Nephron (organoid): Measurements from ENCODE around the gene ZNF618.

Experiments used
- H3K27ac Mint-ChIP-seq, 3 experiments: 2 replicates each; pipeline ENCODE4 v1.8.0; 2020; ENCODE audit warnings: mixed read lengths in 3 of 3, mild to moderate bottlenecking in 2 of 3, moderate library complexity in 1 of 3
- H3K27me3 Mint-ChIP-seq: 2 replicates; pipeline ENCODE4 v1.8.0; 2021; ENCODE audit warnings: low read depth, mild to moderate bottlenecking, moderate library complexity, mixed read lengths
- H3K36me3 Mint-ChIP-seq: 2 replicates; pipeline ENCODE4 v1.8.0; 2020; ENCODE audit warnings: low read depth, mixed read lengths
- H3K4me1 Mint-ChIP-seq: 2 replicates; pipeline ENCODE4 v1.8.0; 2020; ENCODE audit warnings: mixed read lengths
- H3K4me3 Mint-ChIP-seq, 3 experiments: 2 replicates each; pipeline ENCODE4 v1.8.0; 2020; ENCODE audit warnings: mild to moderate bottlenecking in 3 of 3, mixed read lengths in 3 of 3, moderate library complexity in 2 of 3
- H3K9me3 Mint-ChIP-seq: 2 replicates; pipeline ENCODE4 v1.8.0; 2020; ENCODE audit warnings: mixed read lengths
- TF ChIP-seq, protein P1 (sequence below), 3 experiments: fragments of 200-600 bp; sonication (generic); IDR thresholded peaks; one replicate each; pipeline ENCODE4 v1.5.0; 2021; ENCODE audit warnings: antibody characterized with exemption in 3 of 3; ENCODE audit not compliant: unreplicated experiment in 3 of 3

Gene ZNF618

DNA sequence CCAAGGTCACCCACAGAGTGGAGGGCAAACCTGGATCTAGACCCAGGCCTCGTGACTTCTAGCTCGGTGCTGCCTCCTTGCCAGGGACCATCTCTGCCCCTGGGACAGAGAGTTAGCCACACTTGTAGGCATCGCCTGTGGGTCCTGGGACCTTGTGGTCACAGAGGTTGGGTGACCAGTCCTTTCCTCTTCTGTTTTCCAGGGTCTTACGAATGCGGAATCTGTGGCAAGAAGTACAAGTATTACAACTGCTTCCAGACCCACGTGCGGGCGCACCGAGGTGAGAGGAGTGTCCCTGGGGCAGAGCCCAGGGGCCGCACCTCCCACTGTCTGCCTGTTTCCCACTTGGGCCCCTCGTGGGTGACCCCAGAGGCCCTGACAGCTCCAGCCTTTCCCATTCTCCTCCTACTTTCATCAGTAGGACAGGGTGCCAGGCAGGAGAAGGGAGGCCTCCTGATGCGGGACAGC is 125.7 kb downstream of the ZNF618 start:
- TF ChIP-seq, protein P1, sequence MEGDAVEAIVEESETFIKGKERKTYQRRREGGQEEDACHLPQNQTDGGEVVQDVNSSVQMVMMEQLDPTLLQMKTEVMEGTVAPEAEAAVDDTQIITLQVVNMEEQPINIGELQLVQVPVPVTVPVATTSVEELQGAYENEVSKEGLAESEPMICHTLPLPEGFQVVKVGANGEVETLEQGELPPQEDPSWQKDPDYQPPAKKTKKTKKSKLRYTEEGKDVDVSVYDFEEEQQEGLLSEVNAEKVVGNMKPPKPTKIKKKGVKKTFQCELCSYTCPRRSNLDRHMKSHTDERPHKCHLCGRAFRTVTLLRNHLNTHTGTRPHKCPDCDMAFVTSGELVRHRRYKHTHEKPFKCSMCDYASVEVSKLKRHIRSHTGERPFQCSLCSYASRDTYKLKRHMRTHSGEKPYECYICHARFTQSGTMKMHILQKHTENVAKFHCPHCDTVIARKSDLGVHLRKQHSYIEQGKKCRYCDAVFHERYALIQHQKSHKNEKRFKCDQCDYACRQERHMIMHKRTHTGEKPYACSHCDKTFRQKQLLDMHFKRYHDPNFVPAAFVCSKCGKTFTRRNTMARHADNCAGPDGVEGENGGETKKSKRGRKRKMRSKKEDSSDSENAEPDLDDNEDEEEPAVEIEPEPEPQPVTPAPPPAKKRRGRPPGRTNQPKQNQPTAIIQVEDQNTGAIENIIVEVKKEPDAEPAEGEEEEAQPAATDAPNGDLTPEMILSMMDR (IDR thresholded peaks at IDR 0.05; ENCODE audit: unreplicated experiment in 3 of 3): no peak
- no peaks in the 10 kb centered on the region for H3K27me3 Mint-ChIP-seq
- H3K4me1 Mint-ChIP-seq: peaks cover 36% of the 10 kb centered on the region
- peaks cover 55% of the 10 kb centered on the region for H3K36me3 Mint-ChIP-seq
- H3K27ac Mint-ChIP-seq: no peak overlapping the region
- H3K4me3 Mint-ChIP-seq: no peak overlapping the region
- H3K9me3 Mint-ChIP-seq: no peaks in the 10 kb centered on the region

DNA sequence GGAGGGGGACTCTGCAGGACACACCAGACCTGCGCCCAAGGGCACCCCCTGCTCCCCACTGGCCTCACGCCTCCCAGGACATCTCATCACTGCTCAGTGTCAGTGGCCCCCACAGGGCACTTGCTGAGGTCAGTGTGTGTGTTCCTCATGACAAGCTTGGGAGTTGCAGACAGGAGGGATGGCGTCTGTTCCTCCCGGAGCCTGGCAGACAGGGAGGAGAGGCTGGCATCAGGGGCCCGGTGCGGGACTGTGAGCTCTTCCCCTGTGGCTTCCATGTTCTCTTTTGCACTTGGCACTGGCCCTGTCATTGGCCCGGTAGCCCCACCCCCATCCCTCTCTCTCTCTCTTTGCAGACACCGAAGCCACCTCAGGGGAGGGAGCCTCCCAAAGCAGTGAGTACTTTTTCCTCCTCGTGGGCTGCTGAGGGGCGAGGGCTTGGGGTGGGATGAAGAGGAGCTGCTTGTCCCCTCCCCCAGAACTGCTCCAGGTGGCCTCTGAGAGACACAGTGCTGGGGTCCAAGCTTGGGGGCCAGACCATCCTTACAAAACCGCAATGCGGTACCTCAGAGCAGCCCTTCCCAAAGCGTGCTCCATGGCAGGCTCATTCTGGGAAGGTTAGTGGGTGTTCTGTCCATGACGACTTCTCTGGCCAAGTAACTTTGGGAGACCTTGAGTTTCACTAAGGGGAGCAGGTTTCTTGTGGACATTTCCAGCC is 126.3 kb downstream of the ZNF618 start:
- TF ChIP-seq, protein P1 (IDR thresholded peaks at IDR 0.05; ENCODE audit: unreplicated experiment in 3 of 3): no peak
- Mint-ChIP-seq H3K4me3 (no peak overlapping the region), H3K27ac (no peak overlapping the region), H3K4me1 (peaks cover 34% of the 10 kb centered on the region), H3K9me3 (no peaks in the 10 kb centered on the region), H3K27me3 (no peaks in the 10 kb centered on the region), H3K36me3 (peaks cover 59% of the 10 kb centered on the region)

DNA sequence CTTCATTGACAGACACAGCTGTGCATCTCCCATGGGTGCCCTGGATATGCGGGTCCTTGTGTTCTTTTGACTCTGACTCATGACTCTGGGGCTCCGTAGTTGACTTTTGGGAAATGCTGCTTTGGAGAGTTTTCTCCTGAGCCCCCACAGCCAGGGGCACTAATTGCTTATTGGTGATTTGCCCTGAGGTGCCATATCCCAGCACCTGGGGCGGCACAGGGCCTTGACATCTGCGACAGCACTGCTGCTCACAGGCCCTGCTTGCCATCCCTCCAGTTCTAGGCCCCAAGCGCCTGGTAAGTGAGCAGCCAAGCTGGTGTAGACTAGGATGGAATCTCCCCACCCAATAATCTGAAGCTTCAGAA is 126.9 kb downstream of the ZNF618 start:
- Mint-ChIP-seq H3K9me3 (no peaks in the 10 kb centered on the region), H3K4me1 (peaks cover 34% of the 10 kb centered on the region)
- TF ChIP-seq, protein P1 (IDR thresholded peaks at IDR 0.05; ENCODE audit: unreplicated experiment in 3 of 3): no peak

DNA sequence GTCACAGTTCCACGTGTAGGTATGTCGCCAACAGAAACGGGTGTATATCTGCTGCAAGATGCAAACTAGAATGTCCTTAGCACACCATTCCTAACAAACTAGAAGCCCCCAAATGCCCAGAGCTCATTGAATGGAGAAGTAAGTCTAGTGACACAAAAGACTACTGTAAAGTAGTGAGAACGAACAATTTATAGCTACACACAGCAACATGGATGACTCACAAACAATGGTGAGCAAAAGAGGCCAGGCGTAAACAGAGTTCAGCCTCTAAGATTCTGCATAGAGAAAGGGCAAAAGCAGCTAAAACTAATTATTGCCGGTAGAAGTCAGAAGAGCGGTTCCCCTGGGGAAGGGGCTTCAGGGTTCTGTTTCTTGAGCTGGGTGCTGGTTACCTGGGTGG is 127.2 kb downstream of the ZNF618 start:
- peaks cover 31% of the 10 kb centered on the region for H3K4me1 Mint-ChIP-seq
- TF ChIP-seq, protein P1 (IDR thresholded peaks at IDR 0.05; ENCODE audit: unreplicated experiment in 3 of 3): no peak
- H3K27ac Mint-ChIP-seq: peak overlapping the region in 1 of 3 experiments; percentile 0
- no peaks in the 10 kb centered on the region for H3K27me3 Mint-ChIP-seq
- H3K9me3 Mint-ChIP-seq: no peaks in the 10 kb centered on the region
- H3K36me3 Mint-ChIP-seq: peaks cover 64% of the 10 kb centered on the region
- H3K4me3 Mint-ChIP-seq: no peak overlapping the region

More for the DNA sequence above, 126.9 kb downstream of the ZNF618 start:
- Mint-ChIP-seq H3K36me3 (peaks cover 64% of the 10 kb centered on the region), H3K27ac (no peak overlapping the region), H3K4me3 (no peak overlapping the region), H3K27me3 (no peaks in the 10 kb centered on the region)

DNA sequence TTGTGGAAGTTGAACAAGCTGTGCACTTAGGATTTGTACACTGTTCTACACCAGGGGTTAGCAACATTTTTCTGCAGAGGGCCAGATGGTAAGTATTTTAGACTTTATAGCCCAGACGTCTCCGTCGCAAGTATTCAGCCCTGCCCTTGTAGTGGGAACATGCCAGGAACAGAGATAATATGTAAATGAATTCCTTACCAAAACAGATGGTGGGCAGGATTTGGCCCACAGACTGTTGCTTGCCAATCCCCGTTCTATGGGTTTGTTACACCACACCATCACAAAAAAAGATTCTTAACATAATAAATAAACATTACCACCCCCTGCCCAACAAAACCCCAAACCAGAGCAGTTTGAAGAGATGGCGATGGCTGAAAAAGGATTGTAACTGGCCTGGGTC is 127.6 kb downstream of the ZNF618 start:
- Mint-ChIP-seq H3K27ac (peak overlapping the region in 1 of 3 experiments; percentile 0), H3K4me3 (no peak overlapping the region), H3K36me3 (peaks cover 67% of the 10 kb centered on the region), H3K4me1 (peaks cover 30% of the 10 kb centered on the region), H3K9me3 (no peaks in the 10 kb centered on the region), H3K27me3 (no peaks in the 10 kb centered on the region)
- TF ChIP-seq, protein P1 (IDR thresholded peaks at IDR 0.05; ENCODE audit: unreplicated experiment in 3 of 3): no peak

DNA sequence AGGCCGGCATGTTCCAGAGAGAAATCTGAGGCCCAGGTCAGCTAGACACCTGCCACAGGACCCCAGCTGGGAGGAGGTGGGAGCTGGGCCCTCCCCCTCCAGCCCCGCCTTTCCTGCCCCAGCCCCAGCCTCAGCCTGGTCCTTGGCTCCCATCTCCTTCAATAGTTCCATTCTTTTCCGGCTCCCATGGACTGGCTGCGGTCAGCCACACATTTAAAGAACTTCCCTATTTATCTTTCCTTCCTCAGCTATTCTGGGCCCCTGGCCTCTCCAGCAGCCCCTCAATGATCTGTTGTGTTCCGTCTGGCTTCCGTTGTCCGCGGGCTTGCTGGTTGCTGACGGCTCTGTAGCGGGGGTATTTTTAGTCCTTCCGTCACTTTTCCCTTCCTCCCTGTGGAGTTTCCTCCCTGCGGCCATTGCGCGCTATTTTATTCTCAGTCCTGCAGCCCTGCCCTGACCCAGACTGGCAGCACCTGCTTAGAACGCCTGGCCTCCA is 128.2 kb downstream of the ZNF618 start:
- Mint-ChIP-seq H3K27me3 (no peaks in the 10 kb centered on the region), H3K4me1 (peaks cover 30% of the 10 kb centered on the region)
- TF ChIP-seq, protein P1 (IDR thresholded peaks at IDR 0.05; ENCODE audit: unreplicated experiment in 3 of 3): no peak

More for the DNA sequence above, 128.2 kb downstream of the ZNF618 start:
- H3K9me3 Mint-ChIP-seq: no peaks in the 10 kb centered on the region
- H3K4me3 Mint-ChIP-seq: peak overlapping the region in 1 of 3 experiments; percentile 43
- peaks cover 72% of the 10 kb centered on the region for H3K36me3 Mint-ChIP-seq
- H3K27ac Mint-ChIP-seq: peak overlapping the region in 2 of 3 experiments; percentile 0 to 21
